SK-N-SH treated with all-trans-retinoic acid at 6 μM for 48 hours (cell line): ENCODE data around the gene DPEP1.

Source experiments
- ATAC-seq: fragments of 200-7000 bp; cut with Tn5 transposase; 3 replicates; pipeline ENCODE4 v1.9.1; 2020; ENCODE audit warnings: mild to moderate bottlenecking, moderate library complexity
- ARNTL ChIP-seq: fragments of 450-650 bp; formaldehyde crosslinking; IDR thresholded peaks from 2 replicates; pipeline ENCODE4 v1.5.0; 2020; ENCODE audit warnings: low read depth, mild to moderate bottlenecking, moderate library complexity, borderline replicate concordance
- BACH2 ChIP-seq: fragments of 250-450 bp; sonication (Bioruptor Pico); IDR thresholded peaks from 2 replicates; pipeline ENCODE4 v1.9.0; 2021; ENCODE audit warnings: mild to moderate bottlenecking, borderline replicate concordance
- CREB5 ChIP-seq: fragments of 250-450 bp; sonication (Bioruptor Pico); IDR thresholded peaks from 2 replicates; pipeline ENCODE4 v1.5.1; 2020; ENCODE audit warnings: low read depth, mild to moderate bottlenecking, moderate library complexity
- CSDC2 ChIP-seq: fragments of 250-450 bp; sonication (Bioruptor Pico); IDR thresholded peaks from 2 replicates; pipeline ENCODE4 v1.5.0; 2020; ENCODE audit warnings: mild to moderate bottlenecking, moderate library complexity
- CSRNP3 ChIP-seq: fragments of 250-450 bp; sonication (Bioruptor Pico); IDR thresholded peaks from 2 replicates; pipeline ENCODE4 v1.5.1; 2021; ENCODE audit warnings: mild to moderate bottlenecking, moderate library complexity
- ESRRG ChIP-seq: fragments of 250-450 bp; sonication (Bioruptor Pico); IDR thresholded peaks from 2 replicates; pipeline ENCODE4 v1.6.1; 2021; ENCODE audit warnings: mild to moderate bottlenecking
- GLIS3 ChIP-seq: fragments of 250-450 bp; sonication (Bioruptor Pico); IDR thresholded peaks from 2 replicates; pipeline ENCODE4 v1.5.0; 2020; ENCODE audit warnings: mild to moderate bottlenecking, moderate library complexity
- ISL1 ChIP-seq: fragments of 250-450 bp; sonication (Bioruptor Pico); IDR thresholded peaks from 2 replicates; pipeline ENCODE4 v2.1.2; 2022; ENCODE audit warnings: mild to moderate bottlenecking, moderate library complexity
- OSR1 ChIP-seq: fragments of 250-450 bp; sonication (Bioruptor Pico); IDR thresholded peaks from 2 replicates; pipeline ENCODE4 v1.8.0; 2022; ENCODE audit warnings: moderate library complexity, mild to moderate bottlenecking, inconsistent platforms
- PPARA ChIP-seq: fragments of 250-450 bp; sonication (Bioruptor Pico); IDR thresholded peaks from 2 replicates; pipeline ENCODE4 v1.5.0; 2020; ENCODE audit warnings: mild to moderate bottlenecking, borderline replicate concordance
- RARB ChIP-seq: fragments of 250-450 bp; sonication (Bioruptor Pico); IDR thresholded peaks from 2 replicates; pipeline ENCODE4 v1.8.0; 2021; ENCODE audit warnings: mild to moderate bottlenecking, moderate library complexity
- TOX ChIP-seq: fragments of 250-450 bp; sonication (Bioruptor Pico); IDR thresholded peaks from 2 replicates; pipeline ENCODE4 v1.8.0; 2021; ENCODE audit warnings: mild to moderate bottlenecking, moderate library complexity, borderline replicate concordance
- TSHZ2 ChIP-seq: fragments of 250-450 bp; sonication (Bioruptor Pico); IDR thresholded peaks from 2 replicates; pipeline ENCODE4 v1.5.0; 2020; ENCODE audit warnings: mild to moderate bottlenecking, moderate library complexity
- ZC3H10 ChIP-seq: fragments of 250-450 bp; sonication (Bioruptor Pico); IDR thresholded peaks from 2 replicates; pipeline ENCODE4 v1.5.1; 2021; ENCODE audit warnings: mild to moderate bottlenecking, moderate library complexity
- ZFP3 ChIP-seq: fragments of 250-450 bp; sonication (Bioruptor Pico); IDR thresholded peaks from 2 replicates; pipeline ENCODE4 v1.5.0; 2020; ENCODE audit warnings: mild to moderate bottlenecking, moderate library complexity
- ZNF70 ChIP-seq: fragments of 450-650 bp; formaldehyde crosslinking; IDR thresholded peaks from 2 replicates; pipeline ENCODE4 v1.5.0; 2020; ENCODE audit warnings: mild to moderate bottlenecking, moderate library complexity
- TF ChIP-seq, protein P1 (sequence below): fragments of 250-450 bp; sonication (Bioruptor Pico); IDR thresholded peaks from 2 replicates; pipeline ENCODE4 v1.8.0; 2020; ENCODE audit warnings: mild to moderate bottlenecking, moderate library complexity, borderline replicate concordance

Gene DPEP1

GRCh38 chr16:89565256-89565505 is 48.3 kb upstream of the DPEP1 start (continued):
- TF ChIP-seq, protein P1, sequence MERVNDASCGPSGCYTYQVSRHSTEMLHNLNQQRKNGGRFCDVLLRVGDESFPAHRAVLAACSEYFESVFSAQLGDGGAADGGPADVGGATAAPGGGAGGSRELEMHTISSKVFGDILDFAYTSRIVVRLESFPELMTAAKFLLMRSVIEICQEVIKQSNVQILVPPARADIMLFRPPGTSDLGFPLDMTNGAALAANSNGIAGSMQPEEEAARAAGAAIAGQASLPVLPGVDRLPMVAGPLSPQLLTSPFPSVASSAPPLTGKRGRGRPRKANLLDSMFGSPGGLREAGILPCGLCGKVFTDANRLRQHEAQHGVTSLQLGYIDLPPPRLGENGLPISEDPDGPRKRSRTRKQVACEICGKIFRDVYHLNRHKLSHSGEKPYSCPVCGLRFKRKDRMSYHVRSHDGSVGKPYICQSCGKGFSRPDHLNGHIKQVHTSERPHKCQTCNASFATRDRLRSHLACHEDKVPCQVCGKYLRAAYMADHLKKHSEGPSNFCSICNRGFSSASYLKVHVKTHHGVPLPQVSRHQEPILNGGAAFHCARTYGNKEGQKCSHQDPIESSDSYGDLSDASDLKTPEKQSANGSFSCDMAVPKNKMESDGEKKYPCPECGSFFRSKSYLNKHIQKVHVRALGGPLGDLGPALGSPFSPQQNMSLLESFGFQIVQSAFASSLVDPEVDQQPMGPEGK (CRISPR knock-in tag) = no peak
- TF ChIP-seq, all 23 proteins: peak for 0

- ATAC-seq = peak; percentile 64
- TF ChIP-seq CREB5 (CRISPR knock-in tag) (peak; percentile 58; the same call in 1 of the 2 replicates), GLIS3 (CRISPR knock-in tag) (no peak; the same call in 1 of the 2 replicates)
These were observed 47.7 kb upstream of the DPEP1 start for GRCh38 chr16:89565506-89566372.

DNA sequence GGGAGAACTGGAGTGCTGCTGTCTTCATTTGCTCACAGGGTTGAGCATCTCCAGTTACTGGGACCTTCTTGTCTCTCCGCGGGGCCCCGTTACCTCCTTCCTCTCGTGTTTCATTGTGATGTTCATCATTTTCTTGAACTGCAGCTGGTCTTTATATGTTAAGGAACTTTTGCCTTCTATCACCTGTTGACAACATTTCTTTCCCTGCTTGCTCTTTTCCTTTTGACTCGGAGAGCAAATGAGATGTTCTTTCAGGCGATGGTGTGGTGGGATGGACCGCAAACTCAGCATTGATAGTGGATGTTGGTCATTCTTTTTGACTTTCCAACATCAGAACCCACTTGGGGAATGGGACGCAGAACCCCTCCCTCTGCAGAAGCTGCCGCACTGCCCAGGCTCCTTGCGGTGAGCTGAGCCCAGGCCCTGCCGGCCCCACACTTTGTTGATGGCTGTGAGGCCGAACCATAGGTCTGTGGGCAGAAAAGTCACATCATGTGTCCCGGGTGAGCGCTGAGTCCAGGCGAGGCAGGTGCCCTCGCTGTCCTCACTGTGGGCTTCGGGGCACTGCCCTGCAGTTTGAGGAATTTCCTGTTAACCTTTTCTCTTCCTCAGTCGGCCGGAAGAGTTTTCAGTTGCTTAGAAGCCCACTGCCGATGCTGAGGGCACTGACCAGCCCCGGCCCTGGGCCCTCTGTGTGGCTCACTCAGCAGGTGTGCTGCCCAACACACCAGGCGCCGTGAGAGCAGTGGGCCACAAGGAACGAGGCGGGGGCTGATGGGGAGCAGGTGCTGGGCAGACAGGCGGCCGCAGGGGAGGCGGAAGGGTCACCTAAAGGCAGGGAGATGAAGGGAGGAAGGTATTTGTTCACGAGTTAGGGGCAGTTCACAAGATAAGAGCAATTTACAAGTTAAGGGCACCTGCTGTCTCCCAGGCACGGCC is 45.5 kb upstream of the DPEP1 start:
- ATAC-seq = no peak
- TF ChIP-seq TSHZ2 = no peak
- no peak for TF ChIP-seq ESRRG (CRISPR knock-in tag)
- no peak for TF ChIP-seq RARB (CRISPR knock-in tag)
- TF ChIP-seq PPARA (CRISPR knock-in tag) = no peak
- TF ChIP-seq, protein P1 (CRISPR knock-in tag) = no peak
- TF ChIP-seq ARNTL (CRISPR knock-in tag) = no peak
- no peak for TF ChIP-seq OSR1
- TF ChIP-seq ZNF70 (CRISPR knock-in tag) = no peak
- TF ChIP-seq ZFP3 = no peak

- ATAC-seq = no peak
- TF ChIP-seq ZFP3 = no peak
- TF ChIP-seq, protein P1 (CRISPR knock-in tag) = no peak
- no peak for TF ChIP-seq BACH2
- TF ChIP-seq CSRNP3 = no peak
- TF ChIP-seq CSDC2 (CRISPR knock-in tag) = no peak
- TF ChIP-seq ISL1 (CRISPR knock-in tag) = no peak
- no peak for TF ChIP-seq ARNTL (CRISPR knock-in tag)
- no peak for TF ChIP-seq TOX (CRISPR knock-in tag)
- TF ChIP-seq ZC3H10 = no peak
These were observed 43.7 kb upstream of the DPEP1 start for GRCh38 chr16:89569506-89570341.
